ENCODE results near the gene RNF114. TPM values are rescaled to one million over a fixed set of nuclear protein-coding genes. Genes with fewer than 3 reads are reported as not detected.

RNF114 gene
- total RNA-seq, 5 donors from 2014 or later (not counting 1 experiment from before 2014, with no cell fraction given): 83.5 to 109 (median 95.7) TPM

DNA sequence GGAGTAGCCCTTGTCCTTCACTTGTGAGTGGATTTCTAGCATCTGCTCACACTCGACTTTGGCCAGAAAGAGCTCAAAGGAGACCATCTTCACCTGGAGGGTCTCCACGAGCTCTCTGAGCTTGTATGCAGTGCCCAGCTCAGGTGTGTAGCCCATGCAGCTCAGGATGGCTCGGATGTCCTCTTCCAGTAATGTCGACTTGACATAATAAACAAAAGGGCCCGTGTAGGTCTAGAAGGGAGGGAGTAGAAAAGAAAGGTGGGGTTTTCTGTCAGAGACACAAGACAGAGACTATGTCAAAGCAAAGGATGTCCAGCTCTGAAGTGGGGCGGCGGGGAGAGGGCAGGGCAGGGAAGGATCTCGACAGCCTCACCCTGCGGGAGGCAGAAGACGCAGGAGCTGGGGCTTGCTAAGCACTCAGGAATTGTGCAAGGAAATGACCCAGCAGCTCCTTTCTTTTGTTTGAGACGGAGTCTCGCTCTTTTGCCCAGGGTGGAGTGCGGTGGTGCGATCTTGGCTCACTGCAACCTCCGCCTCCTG lies 29.5 kb upstream of the RNF114 start:
- ATAC-seq (replicated peaks in 1 of 4) (no peak), DNase-seq (no peak)
- Mint-ChIP-seq H3K4me3 (no peak overlapping the region), H3K9me3 (no peaks in the 10 kb centered on the region), H3K36me3 (peaks cover 39% of the 10 kb centered on the region), H3K27ac (no peak overlapping the region), H3K4me1 (peaks cover 4 to 14% (median 10%) of the 10 kb centered on the region in 3 donors), H3K27me3 (no peaks in the 10 kb centered on the region)
- H3K4me3 ChIP-seq (ENCODE audit: control insufficient read depth in 1 of 2, extremely low read depth in 1 of 2, low read length in 1 of 2): no peak overlapping the region
- no peaks in the 10 kb centered on the region for H3K27me3 ChIP-seq (replicated peaks in 1 of 2; ENCODE audit: control insufficient read depth in 2 of 2, extremely low read depth in 1 of 2, insufficient read depth in 2 of 2, low read length in 1 of 2)
- peaks cover 33 to 56% of the 10 kb centered on the region in 2 donors for H3K36me3 ChIP-seq (ENCODE audit: control insufficient read depth in 2 of 2, extremely low read depth in 1 of 2, insufficient read depth in 1 of 2, low read length in 1 of 2)
- H3K4me1 ChIP-seq (ENCODE audit: control insufficient read depth in 1 of 2, extremely low read depth in 1 of 2, insufficient read depth in 2 of 2, low read length in 2 of 2): peaks cover 0 to 2% of the 10 kb centered on the region in 2 experiments
- CTCF ChIA-PET: interaction anchor here (0.6 to 1.1 kb wide), 3 partner anchors 10 to 1003 kb away, joined by 3 to 5 read pairs (median 4); no protein-coding TSS in a partner anchor
- H3K9me3 ChIP-seq: no peaks in the 10 kb centered on the region
- POLR2A ChIA-PET: interaction anchor here in 1 of 2 donors (1.3 kb wide), 1 partner anchor 9 kb away, joined by 3 read pairs; no protein-coding TSS in a partner anchor
- no peak overlapping the region for H3K27ac ChIP-seq (ENCODE audit: low read length)
- 91% methylated on average over 15 of the region's 15 CpGs for WGBS (ENCODE audit: insufficient coverage)

DNA sequence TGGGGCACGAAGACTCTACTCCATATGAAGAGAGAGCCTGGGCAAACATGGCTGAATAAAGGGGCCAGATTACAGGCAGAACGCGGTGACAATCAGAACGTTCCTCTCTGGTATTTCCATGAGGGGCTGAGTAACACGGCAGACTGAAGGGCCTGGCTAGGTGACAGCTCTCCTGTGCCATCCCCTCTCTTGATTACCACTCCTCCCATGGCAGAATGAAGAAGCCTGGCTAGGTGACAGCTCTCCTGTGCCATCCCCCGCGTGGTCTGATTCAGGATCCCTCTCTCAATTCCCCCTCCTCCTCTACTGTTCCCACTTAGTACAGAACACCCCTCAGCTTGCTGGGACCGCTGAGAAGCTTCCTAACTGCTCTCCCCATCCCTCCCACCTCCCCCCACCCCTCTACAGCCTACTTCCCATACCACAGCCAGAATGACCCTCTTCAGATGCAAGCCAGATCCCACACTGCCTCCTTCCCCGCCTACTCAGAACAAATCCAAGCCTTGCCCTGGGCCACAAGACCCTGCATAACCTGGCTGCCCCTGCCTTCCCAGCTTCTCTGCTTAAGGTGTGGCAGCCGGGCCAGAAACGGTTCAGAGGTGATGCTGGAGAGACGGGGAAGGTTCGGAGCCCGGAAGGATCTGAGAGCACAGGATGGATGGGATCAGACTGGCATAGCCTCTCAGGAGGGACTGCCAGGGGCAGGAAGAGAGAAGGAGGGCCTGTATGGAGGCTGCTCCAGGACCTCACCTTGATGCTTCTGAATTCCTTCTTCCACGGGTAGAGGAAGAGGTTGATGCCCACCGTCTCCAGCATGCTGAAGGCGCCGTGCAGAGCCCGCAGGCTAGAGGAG lies 28.6 kb upstream of the RNF114 start:
- peaks cover 33 to 53% of the 10 kb centered on the region in 2 donors for H3K36me3 ChIP-seq (ENCODE audit: control insufficient read depth in 2 of 2, extremely low read depth in 1 of 2, insufficient read depth in 1 of 2, low read length in 1 of 2)
- DNase-seq (no peak), ATAC-seq (replicated peaks in 1 of 4) (no peak)
- peaks cover 0 to 2% of the 10 kb centered on the region in 2 experiments for H3K4me1 ChIP-seq (ENCODE audit: control insufficient read depth in 1 of 2, extremely low read depth in 1 of 2, insufficient read depth in 2 of 2, low read length in 2 of 2)
- H3K4me1 Mint-ChIP-seq: peaks cover 9 to 19% (median 16%) of the 10 kb centered on the region in 3 donors
- H3K9me3 ChIP-seq: no peaks in the 10 kb centered on the region
- no peaks in the 10 kb centered on the region for H3K27me3 ChIP-seq (replicated peaks in 1 of 2; ENCODE audit: control insufficient read depth in 2 of 2, extremely low read depth in 1 of 2, insufficient read depth in 2 of 2, low read length in 1 of 2)
- ChIA-PET CTCF (interaction anchor here in 1 of 2 donors (0.6 kb wide), 1 partner anchor 16 kb away, joined by 4 read pairs; no protein-coding TSS in a partner anchor), POLR2A (interaction anchor here in 1 of 2 donors (0.5 to 1.3 kb wide), 2 partner anchors 8 to 36 kb away, joined by 3 read pairs; no protein-coding TSS in a partner anchor)
- H3K27me3 Mint-ChIP-seq: no peaks in the 10 kb centered on the region
- no peak overlapping the region for H3K4me3 Mint-ChIP-seq
- WGBS (ENCODE audit: insufficient coverage): 93% methylated on average over 15 of the region's 19 CpGs
- peaks cover 34% of the 10 kb centered on the region for H3K36me3 Mint-ChIP-seq
- H3K9me3 Mint-ChIP-seq: no peaks in the 10 kb centered on the region
- H3K27ac Mint-ChIP-seq: no peak overlapping the region
- H3K27ac ChIP-seq (ENCODE audit: low read length): no peak overlapping the region
- H3K4me3 ChIP-seq (ENCODE audit: control insufficient read depth in 1 of 2, extremely low read depth in 1 of 2, low read length in 1 of 2): no peak overlapping the region

DNA sequence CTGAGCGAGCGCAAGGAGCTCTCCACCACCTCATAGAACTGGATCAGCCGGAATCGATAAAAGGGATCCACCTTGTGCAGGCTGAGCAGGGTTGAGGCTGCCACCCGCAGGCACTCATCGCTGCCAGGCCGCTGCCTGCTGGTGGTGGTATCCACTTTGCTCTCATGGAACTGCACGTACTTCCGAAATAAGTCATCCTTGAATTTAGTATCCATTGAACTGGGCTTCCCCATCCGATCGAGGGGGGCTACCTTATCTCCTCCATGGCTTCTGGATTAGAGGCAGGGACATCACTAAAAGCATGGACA lies 28.0 kb upstream of the RNF114 start:
- H3K27ac Mint-ChIP-seq: no peak overlapping the region
- WGBS (ENCODE audit: insufficient coverage): 95% methylated on average over 9 of the region's 11 CpGs
- no peaks in the 10 kb centered on the region for H3K27me3 Mint-ChIP-seq
- H3K4me3 ChIP-seq (ENCODE audit: control insufficient read depth in 1 of 2, extremely low read depth in 1 of 2, low read length in 1 of 2): no peak overlapping the region
- no peaks in the 10 kb centered on the region for H3K9me3 ChIP-seq
- peaks cover 34% of the 10 kb centered on the region for H3K36me3 Mint-ChIP-seq
- no peak for DNase-seq
- no peak overlapping the region for H3K27ac ChIP-seq (ENCODE audit: low read length)
- H3K4me3 Mint-ChIP-seq: no peak overlapping the region
- no peak for ATAC-seq (replicated peaks in 1 of 4)
- H3K4me1 Mint-ChIP-seq: peaks cover 11 to 21% (median 17%) of the 10 kb centered on the region in 3 donors
- ChIA-PET POLR2A (interaction anchor here in 1 of 2 donors (0.5 kb wide), 1 partner anchor 35 kb away, joined by 3 read pairs; no protein-coding TSS in a partner anchor), CTCF (no interaction called here)
- H3K36me3 ChIP-seq (ENCODE audit: control insufficient read depth in 2 of 2, extremely low read depth in 1 of 2, insufficient read depth in 1 of 2, low read length in 1 of 2): peaks cover 33 to 53% of the 10 kb centered on the region in 2 donors
- no peaks in the 10 kb centered on the region for H3K27me3 ChIP-seq (replicated peaks in 1 of 2; ENCODE audit: control insufficient read depth in 2 of 2, extremely low read depth in 1 of 2, insufficient read depth in 2 of 2, low read length in 1 of 2)
- peaks cover 0 to 2% of the 10 kb centered on the region in 2 experiments for H3K4me1 ChIP-seq (ENCODE audit: control insufficient read depth in 1 of 2, extremely low read depth in 1 of 2, insufficient read depth in 2 of 2, low read length in 2 of 2)
- no peaks in the 10 kb centered on the region for H3K9me3 Mint-ChIP-seq

DNA sequence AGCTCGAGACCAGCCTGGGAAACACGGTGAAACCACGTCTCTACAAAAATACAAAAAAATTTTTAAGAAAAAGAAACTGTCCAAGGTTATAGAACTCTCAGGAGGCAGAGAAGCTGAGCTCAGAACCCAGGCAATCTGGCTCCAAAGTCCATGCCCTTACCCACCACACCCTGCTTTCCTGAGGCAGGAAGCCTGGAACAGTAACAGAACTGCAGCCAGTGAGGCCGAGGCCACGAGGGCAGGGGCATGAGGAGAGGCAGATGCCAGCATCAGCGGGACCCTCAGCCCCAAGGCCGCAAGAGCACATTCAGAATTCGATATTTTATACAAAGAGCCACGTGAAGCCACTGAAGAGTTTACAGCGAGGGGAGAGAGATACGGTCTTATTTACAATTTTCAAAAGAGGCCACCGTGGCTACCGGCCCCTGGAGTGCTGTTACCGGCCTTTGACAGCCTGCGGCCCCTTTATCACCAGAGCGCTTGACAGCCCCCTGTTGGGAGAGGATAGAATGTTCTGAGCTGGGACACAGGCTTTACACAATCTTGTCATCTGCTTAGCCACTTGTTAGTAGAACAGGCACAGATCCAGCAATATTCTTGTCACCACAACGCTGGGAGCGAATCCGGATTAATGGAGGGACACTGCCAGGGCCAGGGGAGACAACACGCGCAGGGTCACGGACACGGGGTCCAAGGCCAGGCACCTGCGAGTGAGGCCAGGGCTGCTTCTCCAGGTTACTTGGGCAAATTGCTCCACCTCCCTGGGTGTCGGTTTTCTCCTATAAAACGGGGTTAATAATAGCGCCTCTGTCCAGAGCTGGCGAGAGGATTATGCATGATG lies 26.5 kb upstream of the RNF114 start:
- H3K36me3 ChIP-seq (ENCODE audit: control insufficient read depth in 2 of 2, extremely low read depth in 1 of 2, insufficient read depth in 1 of 2, low read length in 1 of 2): peaks cover 28 to 44% of the 10 kb centered on the region in 2 donors
- no peaks in the 10 kb centered on the region for H3K27me3 Mint-ChIP-seq
- H3K36me3 Mint-ChIP-seq: peaks cover 28% of the 10 kb centered on the region
- H3K4me3 ChIP-seq (ENCODE audit: control insufficient read depth in 1 of 2, extremely low read depth in 1 of 2, low read length in 1 of 2): no peak overlapping the region
- ATAC-seq (replicated peaks in 1 of 4): no peak
- CTCF ChIA-PET: interaction anchor here in 1 of 2 donors (0.8 kb wide), 1 partner anchor 16 kb away, joined by 3 read pairs; no protein-coding TSS in a partner anchor
- no peak overlapping the region for H3K27ac ChIP-seq (ENCODE audit: low read length)
- no peak for DNase-seq
- H3K9me3 Mint-ChIP-seq: no peaks in the 10 kb centered on the region
- H3K27me3 ChIP-seq (replicated peaks in 1 of 2; ENCODE audit: control insufficient read depth in 2 of 2, extremely low read depth in 1 of 2, insufficient read depth in 2 of 2, low read length in 1 of 2): no peaks in the 10 kb centered on the region
- H3K4me3 Mint-ChIP-seq: no peak overlapping the region
- POLR2A ChIA-PET: no interaction called here
- 93% methylated on average over 21 of the region's 28 CpGs for WGBS (ENCODE audit: insufficient coverage)
- H3K9me3 ChIP-seq: no peaks in the 10 kb centered on the region
- peaks cover 26 to 33% (median 30%) of the 10 kb centered on the region in 3 donors for H3K4me1 Mint-ChIP-seq
- H3K27ac Mint-ChIP-seq: no peak overlapping the region
- peaks cover 6 to 17% of the 10 kb centered on the region in 2 experiments for H3K4me1 ChIP-seq (ENCODE audit: control insufficient read depth in 1 of 2, extremely low read depth in 1 of 2, insufficient read depth in 2 of 2, low read length in 2 of 2)

DNA sequence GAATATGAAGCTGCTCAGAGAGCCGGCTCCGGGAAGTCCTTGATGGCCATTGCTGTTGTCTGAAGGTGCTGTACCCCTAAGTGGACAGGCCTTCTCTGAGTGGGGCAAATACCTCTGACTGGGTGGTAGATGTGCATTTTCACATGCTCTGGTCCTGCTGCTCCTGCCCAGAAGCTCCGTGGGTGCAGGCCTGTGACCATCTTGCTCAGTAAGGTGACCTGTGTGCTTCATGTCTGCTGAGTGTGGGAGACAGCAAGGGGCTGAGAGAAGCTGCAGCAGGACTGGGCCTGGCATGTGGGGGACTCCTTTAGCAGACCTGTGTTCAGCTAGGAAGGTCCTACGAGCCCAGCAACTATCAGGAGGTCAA lies 25.9 kb upstream of the RNF114 start:
- peaks cover 22% of the 10 kb centered on the region for H3K36me3 Mint-ChIP-seq
- H3K9me3 Mint-ChIP-seq: no peaks in the 10 kb centered on the region
- H3K4me3 Mint-ChIP-seq: no peak overlapping the region
- CTCF ChIA-PET: interaction anchor here in 1 of 2 donors (0.8 kb wide), 1 partner anchor 16 kb away, joined by 3 read pairs; no protein-coding TSS in a partner anchor
- POLR2A ChIA-PET: no interaction called here
- Histone ChIP-seq H3K27me3 (replicated peaks in 1 of 2; ENCODE audit: control insufficient read depth in 2 of 2, extremely low read depth in 1 of 2, insufficient read depth in 2 of 2, low read length in 1 of 2) (no peaks in the 10 kb centered on the region), H3K4me3 (ENCODE audit: control insufficient read depth in 1 of 2, extremely low read depth in 1 of 2, low read length in 1 of 2) (no peak overlapping the region), H3K4me1 (ENCODE audit: control insufficient read depth in 1 of 2, extremely low read depth in 1 of 2, insufficient read depth in 2 of 2, low read length in 2 of 2) (peaks cover 6 to 20% of the 10 kb centered on the region in 2 experiments), H3K27ac (ENCODE audit: low read length) (no peak overlapping the region), H3K36me3 (ENCODE audit: control insufficient read depth in 2 of 2, extremely low read depth in 1 of 2, insufficient read depth in 1 of 2, low read length in 1 of 2) (peaks cover 24 to 38% of the 10 kb centered on the region in 2 donors), H3K9me3 (no peaks in the 10 kb centered on the region)
- no peaks in the 10 kb centered on the region for H3K27me3 Mint-ChIP-seq
- no peak for ATAC-seq (replicated peaks in 1 of 4)
- H3K4me1 Mint-ChIP-seq: peaks cover 28 to 34% (median 33%) of the 10 kb centered on the region in 3 donors
- WGBS (ENCODE audit: insufficient coverage): 100% methylated on average over 3 of the region's 4 CpGs
- H3K27ac Mint-ChIP-seq: no peak overlapping the region
- DNase-seq: no peak
